Breast epithelium (tissue), 4 donors: ENCODE results near the gene SNX15. TPM values are rescaled to one million over a fixed set of nuclear protein-coding genes. Genes with fewer than 3 reads are reported as not detected.

ENCODE experiments used
- DNase-seq, 2 donors: peaks; one replicate each; pipeline ENCODE4 v3.0.0-alpha.2; 2019; ENCODE audit warnings: low spot score in 2 of 2
- H3K27ac ChIP-seq, 2 donors: fragments of 200-600 bp; sonication (generic) in 1 of 2; one replicate each; pipeline ENCODE4 v1.5.1; 2016 to 2019; ENCODE audit warnings: mild to moderate bottlenecking in 1 of 2
- H3K27me3 ChIP-seq, 2 donors: fragments of 200-600 bp; sonication (generic) in 1 of 2; one replicate each; pipeline versions ENCODE4 v1.5.1 to v1.6.0; 2017 to 2019; ENCODE audit warnings: control low read depth in 1 of 2, mild to moderate bottlenecking in 1 of 2
- H3K36me3 ChIP-seq: fragments of 200-600 bp; one replicate; pipeline ENCODE4 v1.5.1; 2019
- H3K4me1 ChIP-seq, 2 donors: fragments of 200-600 bp; sonication (generic); one replicate each; pipeline ENCODE4 v1.5.1; 2016 to 2019; ENCODE audit warnings: control low read depth in 1 of 2
- H3K4me3 ChIP-seq, 3 donors: fragments of 200-600 bp; sonication (generic); 1 replicate in 2 of 3; 2 replicates in 1 of 3; pipeline ENCODE4 v1.5.1; 2016 to 2019; ENCODE audit warnings: mild to moderate bottlenecking in 3 of 3, moderate library complexity in 2 of 3
- H3K9me3 ChIP-seq, 2 donors: fragments of 200-600 bp; sonication (generic) in 1 of 2; one replicate each; pipeline ENCODE4 v1.5.1; 2016 to 2019; ENCODE audit warnings: control low read depth in 1 of 2
- POLR2A ChIP-seq: fragments of 450-650 bp; IDR thresholded peaks from one replicate; pipeline ENCODE4 v1.6.1; 2016; ENCODE audit warnings: antibody characterized with exemption, mild to moderate bottlenecking, moderate library complexity
- POLR2AphosphoS5 ChIP-seq, 3 donors: sonication (generic); formaldehyde crosslinking; IDR thresholded peaks; one replicate each; pipeline ENCODE4 v1.6.1; 2017; ENCODE audit warnings: antibody characterized with exemption in 3 of 3
- intact Hi-C: fragments of 100-400 bp; cut with DNase I; formaldehyde crosslinking; loops from one replicate; pipeline ENCODE4 v1.15.1; 2023; ENCODE audit warnings: low total_unique reads
- total RNA-seq, 3 donors: library from RNA; depleted of rRNA; stranded (reverse); fragments of >200 nt; gene quantifications; one replicate each; pipeline ENCODE4 v1.1.0, GENCODE V29; 2016
- TF ChIP-seq, protein P1 (sequence below), 3 donors: fragments of 450-650 bp; IDR thresholded peaks; one replicate each; pipeline ENCODE4 v1.5.1; 2016 to 2017; ENCODE audit warnings: antibody characterized with exemption in 3 of 3, mild to moderate bottlenecking in 3 of 3, moderate library complexity in 3 of 3

Gene SNX15
- total RNA-seq, 3 donors from 2014 or later: 17.0 to 22.7 (median 17.1) TPM

DNA sequence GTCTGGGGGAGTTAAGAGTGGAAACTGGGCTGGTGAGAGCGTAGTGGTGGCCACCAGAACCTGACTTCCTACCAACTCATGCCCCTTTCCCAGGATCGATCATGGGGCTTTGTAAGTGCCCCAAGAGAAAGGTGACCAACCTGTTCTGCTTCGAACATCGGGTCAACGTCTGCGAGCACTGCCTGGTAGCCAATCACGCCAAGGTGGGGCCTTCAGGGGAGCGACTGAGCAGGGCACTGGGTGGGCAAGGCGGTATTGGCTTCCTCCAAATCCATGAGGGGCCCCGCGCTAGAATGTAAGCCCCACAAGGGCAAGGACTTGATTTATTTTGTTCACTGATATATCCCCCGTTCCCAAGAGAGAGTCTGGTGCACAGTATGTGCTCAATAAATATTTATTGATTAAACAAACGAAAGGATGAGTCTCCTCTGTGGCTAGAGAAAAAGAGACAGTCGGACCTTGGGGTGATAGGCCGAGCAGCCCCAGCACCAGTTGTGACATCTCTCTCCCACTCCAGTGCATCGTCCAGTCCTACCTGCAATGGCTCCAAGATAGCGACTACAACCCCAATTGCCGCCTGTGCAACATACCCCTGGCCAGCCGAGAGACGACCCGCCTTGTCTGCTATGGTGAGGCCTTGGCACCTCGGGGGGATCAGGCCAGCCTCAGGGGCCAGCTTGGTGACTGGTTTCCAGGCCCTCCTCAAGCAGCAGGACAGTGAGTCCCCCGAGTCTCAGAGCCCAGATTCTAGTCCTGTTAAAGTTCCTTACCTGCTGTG, 57.5 kb downstream of the SNX15 start:
- intact Hi-C loops: no loop called here
- H3K4me1 ChIP-seq: no peaks in the 10 kb centered on the region
- H3K9me3 ChIP-seq: no peaks in the 10 kb centered on the region
- H3K27ac ChIP-seq: peak overlapping the region; percentile 97 to 98
- no peaks in the 10 kb centered on the region for H3K27me3 ChIP-seq
- TF ChIP-seq, protein P1, sequence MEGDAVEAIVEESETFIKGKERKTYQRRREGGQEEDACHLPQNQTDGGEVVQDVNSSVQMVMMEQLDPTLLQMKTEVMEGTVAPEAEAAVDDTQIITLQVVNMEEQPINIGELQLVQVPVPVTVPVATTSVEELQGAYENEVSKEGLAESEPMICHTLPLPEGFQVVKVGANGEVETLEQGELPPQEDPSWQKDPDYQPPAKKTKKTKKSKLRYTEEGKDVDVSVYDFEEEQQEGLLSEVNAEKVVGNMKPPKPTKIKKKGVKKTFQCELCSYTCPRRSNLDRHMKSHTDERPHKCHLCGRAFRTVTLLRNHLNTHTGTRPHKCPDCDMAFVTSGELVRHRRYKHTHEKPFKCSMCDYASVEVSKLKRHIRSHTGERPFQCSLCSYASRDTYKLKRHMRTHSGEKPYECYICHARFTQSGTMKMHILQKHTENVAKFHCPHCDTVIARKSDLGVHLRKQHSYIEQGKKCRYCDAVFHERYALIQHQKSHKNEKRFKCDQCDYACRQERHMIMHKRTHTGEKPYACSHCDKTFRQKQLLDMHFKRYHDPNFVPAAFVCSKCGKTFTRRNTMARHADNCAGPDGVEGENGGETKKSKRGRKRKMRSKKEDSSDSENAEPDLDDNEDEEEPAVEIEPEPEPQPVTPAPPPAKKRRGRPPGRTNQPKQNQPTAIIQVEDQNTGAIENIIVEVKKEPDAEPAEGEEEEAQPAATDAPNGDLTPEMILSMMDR (IDR thresholded peaks at IDR 0.05): no peak
- TF ChIP-seq POLR2A (no peak), POLR2AphosphoS5 (IDR thresholded peaks at IDR 0.05) (no peak)
- H3K4me3 ChIP-seq: peak overlapping the region; percentile 75 to 85 (median 82)
- H3K36me3 ChIP-seq: peaks cover 7% of the 10 kb centered on the region
- no peak for DNase-seq

DNA sequence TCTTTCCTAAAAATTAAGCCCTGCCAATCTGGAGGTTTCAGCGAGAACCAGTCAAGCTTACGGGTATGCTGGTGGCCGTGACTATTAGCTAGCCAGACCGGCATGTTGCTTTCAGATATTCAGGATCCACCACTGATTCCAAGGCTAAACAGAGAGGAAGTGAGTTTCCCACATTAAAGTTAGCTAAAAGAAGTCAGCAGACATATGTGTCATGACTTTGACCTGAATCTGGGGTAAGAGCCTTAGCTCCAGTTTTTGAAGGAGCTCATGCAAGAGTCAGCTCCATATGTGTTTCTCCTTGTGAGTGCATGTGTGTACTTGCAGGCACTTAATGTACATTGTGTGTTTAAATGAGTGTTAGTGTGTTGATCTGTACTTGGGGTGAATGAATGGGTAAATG, 58.2 kb downstream of the SNX15 start:
- no peak overlapping the region for H3K4me3 ChIP-seq

DNA sequence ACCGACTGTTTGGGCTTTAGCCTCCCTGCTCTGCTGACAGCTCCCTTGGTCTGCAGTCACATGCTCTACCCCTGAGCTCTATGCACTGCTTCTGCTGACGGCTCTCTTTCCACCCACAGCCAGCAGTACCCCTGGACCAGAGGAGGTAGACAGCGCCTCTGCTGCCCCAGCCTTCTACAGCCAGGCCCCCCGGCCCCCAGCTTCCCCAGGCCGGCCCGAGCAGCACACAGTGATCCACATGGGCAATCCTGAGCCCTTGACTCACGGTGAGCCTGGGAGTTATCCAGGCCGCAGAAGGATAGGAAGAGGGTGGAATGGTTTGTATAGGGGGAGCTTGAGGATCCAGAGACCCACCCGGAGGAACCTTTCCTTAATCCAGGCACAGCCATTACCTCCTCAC, 59.6 kb downstream of the SNX15 start:
- Histone ChIP-seq H3K9me3 (no peaks in the 10 kb centered on the region), H3K4me3 (no peak overlapping the region), H3K27me3 (no peaks in the 10 kb centered on the region), H3K36me3 (peaks cover 7% of the 10 kb centered on the region), H3K4me1 (no peaks in the 10 kb centered on the region), H3K27ac (no peak overlapping the region)
- intact Hi-C loops: no loop called here
- DNase-seq: no peak
- TF ChIP-seq POLR2A (no peak), POLR2AphosphoS5 (IDR thresholded peaks at IDR 0.05) (no peak)
- TF ChIP-seq, protein P1 (IDR thresholded peaks at IDR 0.05): no peak

More for the DNA sequence above, 58.2 kb downstream of the SNX15 start:
- Histone ChIP-seq H3K36me3 (peaks cover 7% of the 10 kb centered on the region), H3K4me1 (no peaks in the 10 kb centered on the region), H3K27me3 (no peaks in the 10 kb centered on the region), H3K9me3 (no peaks in the 10 kb centered on the region), H3K27ac (no peak overlapping the region)
- DNase-seq: no peak
- intact Hi-C loops: no loop called here
- TF ChIP-seq, protein P1 (IDR thresholded peaks at IDR 0.05): no peak
- TF ChIP-seq POLR2A (no peak), POLR2AphosphoS5 (IDR thresholded peaks at IDR 0.05) (no peak)

DNA sequence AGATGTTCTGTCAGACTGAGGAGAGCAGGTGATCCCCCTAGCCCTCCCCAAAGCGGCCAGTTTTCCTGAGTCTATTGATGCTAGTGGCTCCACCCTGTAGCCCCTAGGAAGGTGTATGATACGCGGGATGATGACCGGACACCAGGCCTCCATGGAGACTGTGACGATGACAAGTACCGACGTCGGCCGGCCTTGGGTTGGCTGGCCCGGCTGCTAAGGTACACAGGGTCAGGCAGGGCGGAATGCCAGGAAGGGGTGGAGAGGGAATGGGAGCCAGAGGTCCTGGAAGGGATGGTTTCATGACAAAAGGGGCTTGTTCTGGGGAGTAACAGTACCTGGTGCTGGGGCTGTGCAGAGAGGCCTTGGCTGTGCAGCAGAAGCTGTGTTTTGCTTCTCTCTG, 60.0 kb downstream of the SNX15 start:
- TF ChIP-seq, protein P1 (IDR thresholded peaks at IDR 0.05): no peak
- no peak for TF ChIP-seq POLR2A
- TF ChIP-seq POLR2AphosphoS5 (IDR thresholded peaks at IDR 0.05): no peak
- H3K36me3 ChIP-seq: peaks cover 7% of the 10 kb centered on the region

DNA sequence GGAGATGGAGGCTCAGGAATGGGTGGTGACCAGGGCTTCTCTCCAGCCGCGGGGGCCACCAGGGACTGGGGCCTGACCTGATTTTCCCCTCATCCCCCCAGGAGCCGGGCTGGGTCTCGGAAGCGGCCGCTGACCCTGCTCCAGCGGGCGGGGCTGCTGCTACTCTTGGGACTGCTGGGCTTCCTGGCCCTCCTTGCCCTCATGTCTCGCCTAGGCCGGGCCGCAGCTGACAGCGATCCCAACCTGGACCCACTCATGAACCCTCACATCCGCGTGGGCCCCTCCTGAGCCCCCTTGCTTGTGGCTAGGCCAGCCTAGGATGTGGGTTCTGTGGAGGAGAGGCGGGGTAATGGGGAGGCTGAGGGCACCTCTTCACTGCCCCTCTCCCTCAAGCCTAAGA, 60.6 kb downstream of the SNX15 start:
- H3K36me3 ChIP-seq: peaks cover 7% of the 10 kb centered on the region
- H3K4me1 ChIP-seq: no peaks in the 10 kb centered on the region
- DNase-seq: no peak
- H3K27ac ChIP-seq: no peak overlapping the region
- no peaks in the 10 kb centered on the region for H3K9me3 ChIP-seq
- H3K4me3 ChIP-seq: no peak overlapping the region
- H3K27me3 ChIP-seq: no peaks in the 10 kb centered on the region
- intact Hi-C loops: no loop called here
- TF ChIP-seq, protein P1 (IDR thresholded peaks at IDR 0.05): no peak
- TF ChIP-seq POLR2A: no peak

More for the DNA sequence above, 60.0 kb downstream of the SNX15 start:
- H3K9me3 ChIP-seq: no peaks in the 10 kb centered on the region
- intact Hi-C loops: no loop called here
- H3K4me3 ChIP-seq: no peak overlapping the region
- H3K27ac ChIP-seq: no peak overlapping the region
- no peak for DNase-seq
- no peaks in the 10 kb centered on the region for H3K27me3 ChIP-seq
- H3K4me1 ChIP-seq: no peaks in the 10 kb centered on the region
